Neural cell (in vitro differentiated cells): Measurements from ENCODE around the gene KLF2. TPM values are rescaled to one million over a fixed set of nuclear protein-coding genes. Genes with fewer than 3 reads are reported as not detected.

Experiments
- H2AFZ ChIP-seq: fragments of 200-600, 300-800 bp; sonication (generic), shearing (Covaris generic); 2 replicates; pipeline ENCODE4 v1.6.0; 2014; ENCODE audit warnings: low read depth, mild to moderate bottlenecking, antibody characterized with exemption, low read length, moderate library complexity
- H3F3A ChIP-seq: fragments of 200-600 bp; shearing (Covaris generic); 2 replicates; pipeline ENCODE4 v1.6.1; 2016; ENCODE audit warnings: mild to moderate bottlenecking, moderate library complexity, mixed read lengths, antibody characterized with exemption, low read length; ENCODE audit not compliant: insufficient read depth, poor library complexity, severe bottlenecking
- H3K27ac ChIP-seq: fragments of 200-600, 300-800 bp; sonication (generic), shearing (Covaris generic); 2 replicates; pipeline ENCODE4 v1.5.1; 2014; ENCODE audit warnings: mild to moderate bottlenecking, low read length, moderate library complexity
- H3K27me3 ChIP-seq: fragments of 300-800, 200-600 bp; sonication (generic), shearing (Covaris generic); 2 replicates; pipeline ENCODE4 v1.6.0; 2014; ENCODE audit warnings: mild to moderate bottlenecking, low read depth, low read length, moderate library complexity; ENCODE audit not compliant: insufficient read depth
- H3K36me3 ChIP-seq: fragments of 300-800, 200-600 bp; sonication (generic), shearing (Covaris generic); 2 replicates; pipeline ENCODE4 v1.5.1; 2014; ENCODE audit warnings: mild to moderate bottlenecking, antibody characterized with exemption, low read length, moderate library complexity; ENCODE audit not compliant: insufficient read depth
- H3K4me2 ChIP-seq: fragments of 300-800, 200-600 bp; sonication (generic), shearing (Covaris generic); 2 replicates; pipeline ENCODE4 v1.6.0; 2014; ENCODE audit warnings: mild to moderate bottlenecking, low read length
- H3K4me3 ChIP-seq: fragments of 300-800, 200-600 bp; sonication (generic), shearing (Covaris generic); 2 replicates; pipeline ENCODE4 v1.5.1; 2014; ENCODE audit warnings: mild to moderate bottlenecking, low read length, moderate library complexity
- H3K79me2 ChIP-seq: fragments of 200-600 bp; shearing (Covaris generic); replicated peaks from 2 replicates; pipeline ENCODE4 v1.6.0; 2014; ENCODE audit warnings: mild to moderate bottlenecking, low read length, moderate library complexity; ENCODE audit not compliant: insufficient read depth
- H3K9ac ChIP-seq: fragments of 300-800, 200-600 bp; sonication (generic), shearing (Covaris generic); 2 replicates; pipeline ENCODE4 v1.6.1; 2016; ENCODE audit warnings: mild to moderate bottlenecking, low read length, mixed read lengths
- H3K9me2 ChIP-seq: fragments of 200-600 bp; shearing (Covaris generic); 2 replicates; pipeline ENCODE4 v1.6.1; 2016; ENCODE audit warnings: mild to moderate bottlenecking, low read length, mixed read lengths; ENCODE audit not compliant: insufficient read depth
- H3K9me3 ChIP-seq: fragments of 200-600, 300-800 bp; sonication (generic), shearing (Covaris generic); 2 replicates; pipeline ENCODE4 v1.6.1; 2016; ENCODE audit warnings: mild to moderate bottlenecking, mixed run types, low read length, moderate library complexity, mixed read lengths
- H4K20me1 ChIP-seq: fragments of 200-600 bp; shearing (Covaris generic); 2 replicates; pipeline ENCODE4 v1.6.1; 2016; ENCODE audit warnings: mild to moderate bottlenecking, mixed run types; ENCODE audit not compliant: insufficient read depth
- EP300 ChIP-seq: fragments of 450-650 bp; conservative IDR thresholded peaks from 2 replicates; pipeline ENCODE4 v1.6.1; 2014; ENCODE audit warnings: antibody characterized with exemption, mild to moderate bottlenecking, moderate library complexity; ENCODE audit not compliant: poor library complexity, severe bottlenecking
- EZH2 ChIP-seq: fragments of 200-600, 300-800 bp; shearing (Covaris generic), sonication (generic); IDR thresholded peaks from 2 replicates; pipeline ENCODE4 v1.6.1; 2014; ENCODE audit warnings: antibody characterized with exemption, low read length, borderline replicate concordance, mild to moderate bottlenecking; ENCODE audit not compliant: insufficient read depth, poor library complexity, severe bottlenecking
- MXI1 ChIP-seq: fragments of 450-650 bp; conservative IDR thresholded peaks from 2 replicates; pipeline ENCODE4 v1.6.1; 2014; ENCODE audit warnings: antibody characterized with exemption, mild to moderate bottlenecking; ENCODE audit not compliant: poor library complexity, severe bottlenecking
- POLR2AphosphoS5 ChIP-seq: IDR thresholded peaks from 2 replicates; pipeline ENCODE4 v1.6.1; 2012
- RAD21 ChIP-seq: fragments of 450-650 bp; conservative IDR thresholded peaks from 2 replicates; pipeline ENCODE4 v1.6.1; 2014; ENCODE audit warnings: antibody characterized with exemption, mild to moderate bottlenecking, moderate library complexity
- SMC3 ChIP-seq: fragments of 450-650 bp; conservative IDR thresholded peaks from 2 replicates; pipeline ENCODE4 v1.6.1; 2014; ENCODE audit warnings: antibody characterized with exemption, mild to moderate bottlenecking, moderate library complexity; ENCODE audit not compliant: poor library complexity
- TAF1 ChIP-seq: IDR thresholded peaks from 2 replicates; pipeline ENCODE4 v1.6.1; 2012; ENCODE audit warnings: low read depth
- polyA plus RNA-seq: library from polyadenylated mRNA; depleted of rRNA; stranded (reverse); fragments of >200 nt; gene quantifications from 2 replicates; pipeline ENCODE4 v1.2.3, GENCODE V29; 2014
- TF ChIP-seq, protein P1 (sequence below): fragments of 450-650 bp; IDR thresholded peaks from 2 replicates; pipeline ENCODE4 v1.5.1; 2014; ENCODE audit warnings: antibody characterized with exemption, mild to moderate bottlenecking, moderate library complexity; ENCODE audit not compliant: poor library complexity, severe bottlenecking
- TF ChIP-seq, protein P2 (sequence below): IDR thresholded peaks from 2 replicates; pipeline ENCODE4 v1.6.1; 2012; ENCODE audit warnings: borderline replicate concordance

Gene KLF2
- polyA plus RNA-seq, 1 donor from 2014 or later: 0.15 TPM

DNA sequence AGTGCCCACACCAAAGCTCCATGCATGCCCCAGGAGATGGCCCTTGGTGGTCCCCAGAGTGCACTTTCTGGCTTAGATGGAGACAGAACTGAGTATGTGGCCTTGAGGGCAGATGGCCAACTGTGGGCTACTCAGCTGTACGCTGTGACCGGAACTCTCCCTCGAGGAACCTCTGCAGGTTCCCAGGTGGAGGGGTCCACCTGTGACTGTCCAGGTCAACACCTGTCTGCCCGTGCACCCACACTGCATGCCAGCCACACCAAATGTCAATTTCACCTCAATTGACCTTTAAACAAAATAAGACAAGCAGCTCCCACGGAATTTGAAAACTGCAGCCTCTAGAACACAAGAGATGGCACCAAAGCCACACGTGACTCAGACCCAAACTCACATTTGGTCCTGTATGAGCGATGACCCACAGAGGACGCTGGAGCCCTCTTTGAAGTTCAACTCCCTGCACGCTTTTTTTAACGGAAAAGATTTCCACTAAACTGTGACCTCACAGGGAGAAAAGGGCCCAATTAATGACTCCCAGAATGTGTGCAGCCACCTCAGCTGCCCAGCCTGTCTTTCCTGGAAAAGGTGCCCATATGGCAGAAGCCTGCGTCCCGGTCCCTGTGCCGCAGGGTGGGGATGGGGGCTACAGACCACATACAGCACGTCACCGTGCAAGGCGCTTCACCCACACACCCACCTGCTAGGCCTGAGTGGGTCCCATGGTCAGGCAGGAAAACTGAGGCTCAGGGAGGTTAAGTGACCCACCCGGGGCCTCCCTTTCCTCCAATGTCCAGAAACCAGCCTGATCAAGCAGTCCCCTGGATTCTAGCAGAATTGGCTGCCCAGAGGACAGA, 47.7 kb downstream of the KLF2 start:
- Histone ChIP-seq H3K27ac (no peak overlapping the region), H3K79me2 (no peaks in the 10 kb centered on the region), H3K27me3 (no peaks in the 10 kb centered on the region), H3K9ac (no peak overlapping the region), H2AFZ (no peak overlapping the region), H3K4me3 (no peak overlapping the region), H3K4me2 (no peak overlapping the region), H3K36me3 (peaks cover 12% of the 10 kb centered on the region), H3K9me2 (no peaks in the 10 kb centered on the region), H4K20me1 (no peaks in the 10 kb centered on the region), H3F3A (no peaks in the 10 kb centered on the region), H3K9me3 (no peaks in the 10 kb centered on the region)
- TF ChIP-seq RAD21 (no peak), MXI1 (no peak), EP300 (no peak), EZH2 (no peak), TAF1 (no peak), SMC3 (no peak), POLR2AphosphoS5 (no peak)
- TF ChIP-seq, protein P1, sequence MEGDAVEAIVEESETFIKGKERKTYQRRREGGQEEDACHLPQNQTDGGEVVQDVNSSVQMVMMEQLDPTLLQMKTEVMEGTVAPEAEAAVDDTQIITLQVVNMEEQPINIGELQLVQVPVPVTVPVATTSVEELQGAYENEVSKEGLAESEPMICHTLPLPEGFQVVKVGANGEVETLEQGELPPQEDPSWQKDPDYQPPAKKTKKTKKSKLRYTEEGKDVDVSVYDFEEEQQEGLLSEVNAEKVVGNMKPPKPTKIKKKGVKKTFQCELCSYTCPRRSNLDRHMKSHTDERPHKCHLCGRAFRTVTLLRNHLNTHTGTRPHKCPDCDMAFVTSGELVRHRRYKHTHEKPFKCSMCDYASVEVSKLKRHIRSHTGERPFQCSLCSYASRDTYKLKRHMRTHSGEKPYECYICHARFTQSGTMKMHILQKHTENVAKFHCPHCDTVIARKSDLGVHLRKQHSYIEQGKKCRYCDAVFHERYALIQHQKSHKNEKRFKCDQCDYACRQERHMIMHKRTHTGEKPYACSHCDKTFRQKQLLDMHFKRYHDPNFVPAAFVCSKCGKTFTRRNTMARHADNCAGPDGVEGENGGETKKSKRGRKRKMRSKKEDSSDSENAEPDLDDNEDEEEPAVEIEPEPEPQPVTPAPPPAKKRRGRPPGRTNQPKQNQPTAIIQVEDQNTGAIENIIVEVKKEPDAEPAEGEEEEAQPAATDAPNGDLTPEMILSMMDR: no peak
- TF ChIP-seq, protein P2, sequence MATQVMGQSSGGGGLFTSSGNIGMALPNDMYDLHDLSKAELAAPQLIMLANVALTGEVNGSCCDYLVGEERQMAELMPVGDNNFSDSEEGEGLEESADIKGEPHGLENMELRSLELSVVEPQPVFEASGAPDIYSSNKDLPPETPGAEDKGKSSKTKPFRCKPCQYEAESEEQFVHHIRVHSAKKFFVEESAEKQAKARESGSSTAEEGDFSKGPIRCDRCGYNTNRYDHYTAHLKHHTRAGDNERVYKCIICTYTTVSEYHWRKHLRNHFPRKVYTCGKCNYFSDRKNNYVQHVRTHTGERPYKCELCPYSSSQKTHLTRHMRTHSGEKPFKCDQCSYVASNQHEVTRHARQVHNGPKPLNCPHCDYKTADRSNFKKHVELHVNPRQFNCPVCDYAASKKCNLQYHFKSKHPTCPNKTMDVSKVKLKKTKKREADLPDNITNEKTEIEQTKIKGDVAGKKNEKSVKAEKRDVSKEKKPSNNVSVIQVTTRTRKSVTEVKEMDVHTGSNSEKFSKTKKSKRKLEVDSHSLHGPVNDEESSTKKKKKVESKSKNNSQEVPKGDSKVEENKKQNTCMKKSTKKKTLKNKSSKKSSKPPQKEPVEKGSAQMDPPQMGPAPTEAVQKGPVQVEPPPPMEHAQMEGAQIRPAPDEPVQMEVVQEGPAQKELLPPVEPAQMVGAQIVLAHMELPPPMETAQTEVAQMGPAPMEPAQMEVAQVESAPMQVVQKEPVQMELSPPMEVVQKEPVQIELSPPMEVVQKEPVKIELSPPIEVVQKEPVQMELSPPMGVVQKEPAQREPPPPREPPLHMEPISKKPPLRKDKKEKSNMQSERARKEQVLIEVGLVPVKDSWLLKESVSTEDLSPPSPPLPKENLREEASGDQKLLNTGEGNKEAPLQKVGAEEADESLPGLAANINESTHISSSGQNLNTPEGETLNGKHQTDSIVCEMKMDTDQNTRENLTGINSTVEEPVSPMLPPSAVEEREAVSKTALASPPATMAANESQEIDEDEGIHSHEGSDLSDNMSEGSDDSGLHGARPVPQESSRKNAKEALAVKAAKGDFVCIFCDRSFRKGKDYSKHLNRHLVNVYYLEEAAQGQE: no peak

DNA sequence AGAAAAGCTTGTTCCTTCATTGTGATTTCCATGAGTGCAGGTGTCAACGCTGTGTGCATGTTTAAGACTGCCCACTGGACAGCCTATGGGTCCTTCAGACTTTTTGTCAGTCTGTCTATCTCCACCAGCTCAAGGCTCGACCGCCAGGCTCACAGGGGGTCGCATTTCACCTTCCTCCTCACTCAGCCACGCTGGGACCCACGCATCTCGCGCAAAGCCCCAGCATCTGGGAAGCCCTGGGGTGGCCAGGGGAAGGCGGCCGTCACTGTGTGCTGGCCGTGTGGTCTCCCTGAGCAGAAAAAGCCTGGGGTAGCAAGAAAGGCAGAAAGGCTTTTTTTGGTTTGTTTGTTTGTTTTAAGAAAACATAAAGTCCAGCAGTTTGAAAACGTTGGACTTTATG, 48.5 kb downstream of the KLF2 start:
- no peak overlapping the region for H3K4me2 ChIP-seq
- no peak overlapping the region for H3K27ac ChIP-seq
- no peaks in the 10 kb centered on the region for H3K9me2 ChIP-seq
- TF ChIP-seq, protein P2: no peak
- no peak for TF ChIP-seq MXI1
- no peak for TF ChIP-seq SMC3
- TF ChIP-seq RAD21: no peak
- TF ChIP-seq EZH2: no peak
- no peak for TF ChIP-seq POLR2AphosphoS5
- no peak for TF ChIP-seq EP300
- TF ChIP-seq TAF1: no peak
- TF ChIP-seq, protein P1: no peak
- no peak overlapping the region for H2AFZ ChIP-seq
- H3K4me3 ChIP-seq: no peak overlapping the region
- no peaks in the 10 kb centered on the region for H4K20me1 ChIP-seq
- H3F3A ChIP-seq: no peaks in the 10 kb centered on the region
- no peaks in the 10 kb centered on the region for H3K27me3 ChIP-seq
- H3K9ac ChIP-seq: no peak overlapping the region
- H3K79me2 ChIP-seq: no peaks in the 10 kb centered on the region
- H3K36me3 ChIP-seq: peaks cover 12% of the 10 kb centered on the region
- H3K9me3 ChIP-seq: no peaks in the 10 kb centered on the region
